HUES6 (cell line): Measurements from ENCODE around the gene GDAP1L1.

ENCODE experiments used
- H3K27ac ChIP-seq: 2 replicates; pipeline ENCODE4 v1.7.0; 2013; ENCODE audit warnings: low read depth, mild to moderate bottlenecking, low read length, inconsistent platforms
- H3K27me3 ChIP-seq: 2 replicates; pipeline ENCODE4 v1.6.1; 2013; ENCODE audit warnings: low read length; ENCODE audit not compliant: control insufficient read depth, insufficient read depth
- H3K36me3 ChIP-seq: 2 replicates; pipeline ENCODE4 v1.6.1; 2013; ENCODE audit warnings: low read length; ENCODE audit not compliant: control insufficient read depth, insufficient read depth
- H3K4me1 ChIP-seq: 2 replicates; pipeline ENCODE4 v1.6.1; 2013; ENCODE audit warnings: low read length; ENCODE audit not compliant: control insufficient read depth, insufficient read depth
- H3K4me3 ChIP-seq: 2 replicates; pipeline ENCODE4 v1.5.1; 2013; ENCODE audit warnings: low read depth, low read length
- H3K9ac ChIP-seq: one replicate; pipeline ENCODE4 v1.6.1; 2013; ENCODE audit warnings: mild to moderate bottlenecking, low read length
- H3K9me3 ChIP-seq: 2 replicates; pipeline ENCODE4 v1.6.1; 2013; ENCODE audit warnings: low read depth, low read length; ENCODE audit not compliant: control insufficient read depth, insufficient read depth

The GDAP1L1 gene

GRCh38 chr20:44247131-44247571 lies at the start of gene GDAP1L1:
Gene GDAP1L1, plus strand, starts transcription at chr20:44247308. Its CDS starts 27 bp downstream, at chr20:44247335.
- H3K4me3 ChIP-seq: peak within 1 kb of the TSS; percentile 96
- no peaks in the 10 kb centered on the region for H3K36me3 ChIP-seq
- H3K9ac ChIP-seq: peak within 1 kb of the TSS; percentile 25
- H3K27ac ChIP-seq: no peak within 1 kb of the TSS
- peaks cover 7% of the 10 kb centered on the region for H3K4me1 ChIP-seq
- H3K9me3 ChIP-seq: no peaks in the 10 kb centered on the region
- H3K27me3 ChIP-seq: peaks cover 18% of the 10 kb centered on the region; the same call in 1 of the 2 replicates

GRCh38 chr20:44198872-44199271 lies 48.2 kb upstream of the GDAP1L1 start:
- Histone ChIP-seq H3K36me3 (peaks cover 70% of the 10 kb centered on the region), H3K27me3 (no peaks in the 10 kb centered on the region), H3K4me3 (no peak overlapping the region), H3K27ac (no peak overlapping the region), H3K9ac (no peak overlapping the region), H3K4me1 (no peaks in the 10 kb centered on the region), H3K9me3 (no peaks in the 10 kb centered on the region)

- Histone ChIP-seq H3K9ac (no peak overlapping the region), H3K36me3 (peaks cover 80% of the 10 kb centered on the region), H3K27ac (no peak overlapping the region), H3K9me3 (no peaks in the 10 kb centered on the region), H3K4me1 (no peaks in the 10 kb centered on the region), H3K27me3 (no peaks in the 10 kb centered on the region), H3K4me3 (no peak overlapping the region)
Measured at GRCh38 chr20:44199877-44200276, 47.2 kb upstream of the GDAP1L1 start.

GRCh38 chr20:44200371-44200770 lies 46.7 kb upstream of the GDAP1L1 start:
- H3K27ac ChIP-seq: no peak overlapping the region
- no peaks in the 10 kb centered on the region for H3K9me3 ChIP-seq
- no peak overlapping the region for H3K9ac ChIP-seq
- peaks cover 85% of the 10 kb centered on the region for H3K36me3 ChIP-seq
- no peak overlapping the region for H3K4me3 ChIP-seq
- no peaks in the 10 kb centered on the region for H3K27me3 ChIP-seq
- no peaks in the 10 kb centered on the region for H3K4me1 ChIP-seq

- Histone ChIP-seq H3K27ac (no peak overlapping the region), H3K4me1 (no peaks in the 10 kb centered on the region), H3K9me3 (no peaks in the 10 kb centered on the region), H3K4me3 (no peak overlapping the region), H3K9ac (no peak overlapping the region), H3K36me3 (peaks cover 90% of the 10 kb centered on the region), H3K27me3 (no peaks in the 10 kb centered on the region)
Measured at GRCh38 chr20:44200983-44201382, 46.1 kb upstream of the GDAP1L1 start.

GRCh38 chr20:44203161-44203560 lies 43.9 kb upstream of the GDAP1L1 start:
- Histone ChIP-seq H3K27ac (no peak overlapping the region), H3K36me3 (peaks cover 74% of the 10 kb centered on the region), H3K4me1 (no peaks in the 10 kb centered on the region), H3K9me3 (no peaks in the 10 kb centered on the region), H3K9ac (no peak overlapping the region), H3K4me3 (no peak overlapping the region), H3K27me3 (no peaks in the 10 kb centered on the region)

GRCh38 chr20:44204156-44204831 lies 42.8 kb upstream of the GDAP1L1 start:
- Histone ChIP-seq H3K27me3 (no peaks in the 10 kb centered on the region), H3K36me3 (peaks cover 67% of the 10 kb centered on the region), H3K4me3 (no peak overlapping the region), H3K9ac (no peak overlapping the region), H3K4me1 (peaks cover 9% of the 10 kb centered on the region), H3K9me3 (no peaks in the 10 kb centered on the region), H3K27ac (no peak overlapping the region)

GRCh38 chr20:44204832-44205215 lies 42.3 kb upstream of the GDAP1L1 start:
- Histone ChIP-seq H3K4me1 (peaks cover 9% of the 10 kb centered on the region), H3K9me3 (no peaks in the 10 kb centered on the region), H3K9ac (no peak overlapping the region), H3K27ac (no peak overlapping the region), H3K4me3 (no peak overlapping the region), H3K36me3 (peaks cover 61% of the 10 kb centered on the region), H3K27me3 (no peaks in the 10 kb centered on the region)

GRCh38 chr20:44206132-44206531 lies 41.0 kb upstream of the GDAP1L1 start:
- Histone ChIP-seq H3K9me3 (no peaks in the 10 kb centered on the region), H3K27me3 (no peaks in the 10 kb centered on the region), H3K36me3 (peaks cover 48% of the 10 kb centered on the region), H3K4me3 (no peak overlapping the region), H3K27ac (no peak overlapping the region), H3K4me1 (peaks cover 9% of the 10 kb centered on the region), H3K9ac (no peak overlapping the region)

- no peaks in the 10 kb centered on the region for H3K27me3 ChIP-seq
- peaks cover 16% of the 10 kb centered on the region for H3K4me1 ChIP-seq
- no peak overlapping the region for H3K27ac ChIP-seq
- H3K9ac ChIP-seq: no peak overlapping the region
- no peak overlapping the region for H3K4me3 ChIP-seq
- peaks cover 37% of the 10 kb centered on the region for H3K36me3 ChIP-seq
- H3K9me3 ChIP-seq: no peaks in the 10 kb centered on the region
Measured at GRCh38 chr20:44207126-44207723, 39.9 kb upstream of the GDAP1L1 start.

GRCh38 chr20:44208165-44208564 lies 38.9 kb upstream of the GDAP1L1 start:
- Histone ChIP-seq H3K9me3 (no peaks in the 10 kb centered on the region), H3K9ac (no peak overlapping the region), H3K36me3 (peaks cover 28% of the 10 kb centered on the region), H3K27ac (no peak overlapping the region), H3K27me3 (no peaks in the 10 kb centered on the region), H3K4me1 (peaks cover 16% of the 10 kb centered on the region), H3K4me3 (peak overlapping the region; percentile 81; the same call in 1 of the 2 replicates)
